GM23338 (cell line): ENCODE measurements around the gene SPRR1A. TPM values are rescaled to one million over a fixed set of nuclear protein-coding genes. Genes with fewer than 3 reads are reported as not detected.

Source experiments
- ATAC-seq: fragments of 200-7000 bp; cut with Tn5 transposase; 3 replicates; pipeline ENCODE4 v1.9.1; 2020
- DNase-seq: peaks from one replicate; pipeline ENCODE4 v3.0.0-alpha.2; 2015; ENCODE audit warnings: low spot score
- H2AFZ ChIP-seq: fragments of 200-600 bp; sonication (generic); 2 replicates; pipeline ENCODE4 v1.8.0; 2016; ENCODE audit warnings: antibody characterized with exemption, mild to moderate bottlenecking, moderate library complexity
- H3F3A ChIP-seq: fragments of 200-600 bp; sonication (generic); replicated peaks from 2 replicates; pipeline ENCODE4 v1.8.0; 2017; ENCODE audit warnings: antibody characterized with exemption, mixed run types, low read depth
- H3K27ac ChIP-seq: fragments of 200-600 bp; sonication (generic); 2 replicates; pipeline ENCODE4 v1.6.1; 2016; ENCODE audit warnings: low read depth
- H3K27me3 ChIP-seq: fragments of 200-600 bp; sonication (generic); 2 replicates; pipeline ENCODE4 v1.8.0; 2016; ENCODE audit warnings: mild to moderate bottlenecking, mixed run types, moderate library complexity; ENCODE audit not compliant: insufficient read depth
- H3K36me3 ChIP-seq: fragments of 200-600 bp; sonication (generic); 2 replicates; pipeline ENCODE4 v1.8.0; 2016; ENCODE audit warnings: mild to moderate bottlenecking; ENCODE audit not compliant: insufficient read depth
- H3K4me1 ChIP-seq: fragments of 200-600 bp; sonication (generic); 2 replicates; pipeline ENCODE4 v1.8.0; 2016; ENCODE audit warnings: mild to moderate bottlenecking, moderate library complexity; ENCODE audit not compliant: insufficient read depth
- H3K4me2 ChIP-seq: fragments of 200-600 bp; sonication (generic); 2 replicates; pipeline ENCODE4 v1.7.1; 2017; ENCODE audit warnings: mixed run types
- H3K4me3 ChIP-seq: fragments of 200-600 bp; sonication (generic); 2 replicates; pipeline ENCODE4 v1.6.1; 2016; ENCODE audit warnings: mixed run types
- H3K79me2 ChIP-seq: fragments of 200-600 bp; sonication (generic); replicated peaks from 2 replicates; pipeline ENCODE4 v1.8.0; 2017; ENCODE audit warnings: mild to moderate bottlenecking; ENCODE audit not compliant: insufficient read depth
- H3K9me2 ChIP-seq: fragments of 200-600 bp; sonication (generic); 2 replicates; pipeline ENCODE4 v1.8.0; 2017; ENCODE audit not compliant: insufficient read depth
- H4K20me1 ChIP-seq: fragments of 200-600 bp; sonication (generic); replicated peaks from 2 replicates; pipeline ENCODE4 v1.8.0; 2017; ENCODE audit warnings: mild to moderate bottlenecking; ENCODE audit not compliant: insufficient read depth
- H3K27ac Mint-ChIP-seq: 2 replicates; pipeline ENCODE4 v1.8.0; 2020; ENCODE audit warnings: inconsistent platforms, mild to moderate bottlenecking, moderate library complexity, mixed read lengths
- H3K27me3 Mint-ChIP-seq: 3 replicates; pipeline ENCODE4 v1.8.0; 2022; ENCODE audit warnings: low read depth, mild to moderate bottlenecking, moderate library complexity, mixed read lengths, inconsistent platforms; ENCODE audit not compliant: insufficient read depth, poor library complexity
- H3K36me3 Mint-ChIP-seq: 3 replicates; pipeline ENCODE4 v1.8.0; 2021; ENCODE audit warnings: low read depth, mild to moderate bottlenecking, inconsistent platforms, moderate library complexity, mixed read lengths
- H3K4me1 Mint-ChIP-seq: 3 replicates; pipeline ENCODE4 v1.8.0; 2020; ENCODE audit warnings: mild to moderate bottlenecking, inconsistent platforms, mixed read lengths
- H3K4me3 Mint-ChIP-seq: 3 replicates; pipeline ENCODE4 v1.8.0; 2021; ENCODE audit warnings: moderate library complexity, mild to moderate bottlenecking, inconsistent platforms, mixed read lengths
- H3K9me3 Mint-ChIP-seq: 3 replicates; pipeline ENCODE4 v1.8.0; 2020; ENCODE audit warnings: moderate library complexity, mild to moderate bottlenecking, inconsistent platforms, mixed read lengths
- CREB1 ChIP-seq: fragments of 250-450 bp; sonication (Bioruptor Pico); IDR thresholded peaks from 2 replicates; pipeline ENCODE4 v1.5.0; 2020; ENCODE audit warnings: low read depth, mild to moderate bottlenecking, moderate library complexity
- ETS1 ChIP-seq: IDR thresholded peaks from 2 replicates; pipeline ENCODE4 v1.6.1; 2016; ENCODE audit warnings: antibody characterized with exemption
- EZH2 ChIP-seq: fragments of 200-600 bp; sonication (generic); IDR thresholded peaks from one replicate; pipeline ENCODE4 v1.8.0; 2017; ENCODE audit warnings: antibody characterized with exemption, mild to moderate bottlenecking, low read depth; ENCODE audit not compliant: unreplicated experiment
- EZH2phosphoT487 ChIP-seq: fragments of 200-600 bp; sonication (generic); IDR thresholded peaks from one replicate; pipeline ENCODE4 v1.8.1; 2018; ENCODE audit warnings: antibody characterized with exemption; ENCODE audit not compliant: unreplicated experiment
- JUNB ChIP-seq: IDR thresholded peaks from one replicate; pipeline ENCODE4 v1.6.1; 2016; ENCODE audit warnings: antibody characterized with exemption; ENCODE audit not compliant: unreplicated experiment
- NANOG ChIP-seq: IDR thresholded peaks from 2 replicates; pipeline ENCODE4 v1.6.1; 2016; ENCODE audit warnings: antibody characterized with exemption, borderline replicate concordance
- POLR2AphosphoS5 ChIP-seq: IDR thresholded peaks from 2 replicates; pipeline ENCODE4 v1.6.1; 2016; ENCODE audit warnings: antibody characterized with exemption, low read depth
- REST ChIP-seq: IDR thresholded peaks from one replicate; pipeline ENCODE4 v1.6.1; 2018; ENCODE audit warnings: antibody characterized with exemption; ENCODE audit not compliant: unreplicated experiment
- STAT1 ChIP-seq: IDR thresholded peaks from one replicate; pipeline ENCODE4 v1.6.1; 2016; ENCODE audit warnings: antibody characterized with exemption; ENCODE audit not compliant: unreplicated experiment
- ZNF114 ChIP-seq: fragments of 250-450 bp; sonication (Bioruptor Pico); IDR thresholded peaks from 2 replicates; pipeline ENCODE4 v1.5.0; 2020; ENCODE audit warnings: mild to moderate bottlenecking, moderate library complexity
- ZNF331 ChIP-seq: fragments of 250-450 bp; sonication (Bioruptor Pico); IDR thresholded peaks from 2 replicates; pipeline ENCODE4 v1.5.0; 2020; ENCODE audit warnings: low read depth, mild to moderate bottlenecking, moderate library complexity
- polyA plus RNA-seq: library from polyadenylated mRNA; unstranded; fragments of >200 nt; fragmentation: Nextera tagmentation; extraction: Ambion mirVana; gene quantifications from 2 replicates; pipeline ENCODE4 v1.2.1, GENCODE V29; 2016
- total RNA-seq: library from RNA; depleted of rRNA; stranded (reverse); fragments of >200 nt; shearing (Covaris generic); gene quantifications from 2 replicates; pipeline ENCODE4 v1.2.3, GENCODE V29; 2014
- TF ChIP-seq, protein P1 (sequence below), 2 experiments: fragments of 200-600 bp in 1 of 2; sonication (generic) in 1 of 2; conservative IDR thresholded peaks; 2 replicates each; pipeline versions ENCODE4 v1.5.1 to v1.6.1; 2016 to 2017; ENCODE audit warnings: antibody characterized with exemption in 2 of 2, low read depth in 2 of 2, mild to moderate bottlenecking in 2 of 2, moderate library complexity in 1 of 2

The SPRR1A gene
- total and polyA plus RNA-seq, 2 experiments from 2014 or later = not detected

DNA sequence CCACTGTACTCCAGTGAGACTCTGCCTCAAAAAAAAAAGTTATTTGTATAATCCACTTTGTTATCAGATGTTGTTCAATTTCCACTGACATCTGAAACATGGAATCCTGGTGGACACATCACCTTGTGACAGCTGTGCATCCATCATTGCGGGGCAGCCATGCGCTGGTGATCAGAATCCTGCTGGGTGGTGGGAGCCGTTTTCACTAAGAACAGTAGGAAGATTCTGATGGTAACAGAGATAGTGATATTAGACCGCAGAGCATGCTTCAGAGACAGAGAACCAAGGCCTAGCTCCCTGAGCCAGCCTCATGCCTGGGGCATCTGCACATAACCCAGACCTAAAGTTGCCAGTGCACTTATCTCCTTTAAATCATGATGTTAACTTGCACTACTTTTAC is 14.6 kb downstream of the SPRR1A start:
- Mint-ChIP-seq H3K36me3 (no peaks in the 10 kb centered on the region; the same call in 2 of the 3 replicates), H3K27me3 (peaks cover 2% of the 10 kb centered on the region), H3K4me1 (peaks cover 11% of the 10 kb centered on the region; the same call in 2 of the 3 replicates), H3K27ac (no peak overlapping the region), H3K9me3 (peaks cover 8% of the 10 kb centered on the region; the same call in 2 of the 3 replicates), H3K4me3 (no peak overlapping the region)
- peak overlapping the region; percentile 48; the same call in 1 of the 2 replicates for H2AFZ ChIP-seq
- no peaks in the 10 kb centered on the region for H3K79me2 ChIP-seq
- H3K27me3 ChIP-seq = no peaks in the 10 kb centered on the region
- H3K9me2 ChIP-seq = no peaks in the 10 kb centered on the region
- no peak overlapping the region for H3K4me3 ChIP-seq
- no peak overlapping the region for H3K4me2 ChIP-seq
- no peaks in the 10 kb centered on the region; the same call in 1 of the 2 replicates for H3K4me1 ChIP-seq
- no peak for ATAC-seq
- no peak for DNase-seq
- no peaks in the 10 kb centered on the region for H3K36me3 ChIP-seq
- H4K20me1 ChIP-seq = no peaks in the 10 kb centered on the region
- TF ChIP-seq NANOG (no peak), JUNB (no peak), EZH2 (no peak)
- TF ChIP-seq, protein P1, sequence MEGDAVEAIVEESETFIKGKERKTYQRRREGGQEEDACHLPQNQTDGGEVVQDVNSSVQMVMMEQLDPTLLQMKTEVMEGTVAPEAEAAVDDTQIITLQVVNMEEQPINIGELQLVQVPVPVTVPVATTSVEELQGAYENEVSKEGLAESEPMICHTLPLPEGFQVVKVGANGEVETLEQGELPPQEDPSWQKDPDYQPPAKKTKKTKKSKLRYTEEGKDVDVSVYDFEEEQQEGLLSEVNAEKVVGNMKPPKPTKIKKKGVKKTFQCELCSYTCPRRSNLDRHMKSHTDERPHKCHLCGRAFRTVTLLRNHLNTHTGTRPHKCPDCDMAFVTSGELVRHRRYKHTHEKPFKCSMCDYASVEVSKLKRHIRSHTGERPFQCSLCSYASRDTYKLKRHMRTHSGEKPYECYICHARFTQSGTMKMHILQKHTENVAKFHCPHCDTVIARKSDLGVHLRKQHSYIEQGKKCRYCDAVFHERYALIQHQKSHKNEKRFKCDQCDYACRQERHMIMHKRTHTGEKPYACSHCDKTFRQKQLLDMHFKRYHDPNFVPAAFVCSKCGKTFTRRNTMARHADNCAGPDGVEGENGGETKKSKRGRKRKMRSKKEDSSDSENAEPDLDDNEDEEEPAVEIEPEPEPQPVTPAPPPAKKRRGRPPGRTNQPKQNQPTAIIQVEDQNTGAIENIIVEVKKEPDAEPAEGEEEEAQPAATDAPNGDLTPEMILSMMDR (conservative IDR thresholded peaks at IDR 0.05; ENCODE audit: low read depth in 2 of 2) = no peak
- H3K27ac ChIP-seq = no peak overlapping the region
- no peaks in the 10 kb centered on the region for H3F3A ChIP-seq

DNA sequence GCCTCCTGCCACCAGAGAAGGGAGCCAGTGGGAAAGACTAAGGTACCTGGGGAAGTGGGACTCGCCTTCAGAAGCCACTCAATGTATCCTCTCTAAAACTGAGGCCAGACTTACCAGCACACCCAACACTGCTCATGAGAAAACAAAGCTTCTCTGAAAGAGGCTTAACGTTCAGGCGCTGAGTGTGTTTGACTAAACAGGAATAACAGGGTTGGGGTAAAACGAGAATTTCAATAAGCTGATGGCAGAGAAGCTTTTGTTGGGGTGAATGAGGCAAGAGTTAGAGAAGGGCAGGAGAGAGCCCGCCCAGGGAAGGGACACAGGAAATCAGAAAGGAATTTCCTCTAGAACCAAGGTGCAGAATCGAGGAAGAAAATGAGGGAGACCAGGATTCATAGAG is 15.9 kb downstream of the SPRR1A start:
- ATAC-seq (no peak), DNase-seq (no peak)
- no peak overlapping the region; the same call in 1 of the 2 replicates for H2AFZ ChIP-seq
- Mint-ChIP-seq H3K4me3 (no peak overlapping the region), H3K9me3 (peaks cover 4% of the 10 kb centered on the region; the same call in 2 of the 3 replicates), H3K27me3 (peaks cover 2% of the 10 kb centered on the region), H3K36me3 (no peaks in the 10 kb centered on the region; the same call in 2 of the 3 replicates), H3K4me1 (peaks cover 11% of the 10 kb centered on the region; the same call in 2 of the 3 replicates), H3K27ac (no peak overlapping the region)
- no peaks in the 10 kb centered on the region for H3K9me2 ChIP-seq
- H3K27ac ChIP-seq = no peak overlapping the region
- H4K20me1 ChIP-seq = no peaks in the 10 kb centered on the region
- no peaks in the 10 kb centered on the region for H3F3A ChIP-seq
- H3K79me2 ChIP-seq = no peaks in the 10 kb centered on the region
- H3K4me2 ChIP-seq = no peak overlapping the region
- no peaks in the 10 kb centered on the region for H3K27me3 ChIP-seq
- no peaks in the 10 kb centered on the region; the same call in 1 of the 2 replicates for H3K4me1 ChIP-seq
- H3K36me3 ChIP-seq = no peaks in the 10 kb centered on the region
- no peak overlapping the region for H3K4me3 ChIP-seq
- TF ChIP-seq ZNF331 = no peak
- TF ChIP-seq, protein P1 (conservative IDR thresholded peaks at IDR 0.05; ENCODE audit: low read depth in 2 of 2) = no peak
- no peak for TF ChIP-seq REST
- TF ChIP-seq JUNB = no peak
- no peak for TF ChIP-seq POLR2AphosphoS5
- TF ChIP-seq EZH2 = no peak
- no peak for TF ChIP-seq NANOG
- TF ChIP-seq ETS1 = no peak
- no peak for TF ChIP-seq STAT1
- TF ChIP-seq EZH2phosphoT487 = no peak
- no peak for TF ChIP-seq CREB1 (CRISPR knock-in tag)
- TF ChIP-seq ZNF114 (CRISPR knock-in tag) = no peak
